Stimulated activated naive B cell treated with anti-CD40 and anti-IgM and Interleukin-4, amounts not matched to agents 10 μg/mL and 1 μg/mL and 100 μg/mL, for 72 hours (primary cell): ENCODE results near the gene PTPN4.

Experiments used
- ATAC-seq, 2 donors: fragments of 150-1000 bp; cut with Tn5 transposase; replicated peaks; 2 replicates each; pipeline ENCODE4 v1.10.0; 2021; ENCODE audit warnings: moderate library complexity in 1 of 2
- DNase-seq: peaks from one replicate; pipeline ENCODE4 v3.0.0; 2021
- H3K27ac Mint-ChIP-seq: one replicate; pipeline ENCODE4 v1.8.0; 2022; ENCODE audit warnings: mild to moderate bottlenecking, mixed read lengths
- H3K27me3 Mint-ChIP-seq, 2 donors: one replicate each; pipeline ENCODE4 v1.8.0; 2022; ENCODE audit warnings: mixed read lengths in 2 of 2
- H3K36me3 Mint-ChIP-seq, 2 donors: one replicate each; pipeline ENCODE4 v1.8.0; 2022; ENCODE audit warnings: mixed read lengths in 2 of 2, mild to moderate bottlenecking in 1 of 2
- H3K4me1 Mint-ChIP-seq, 2 donors: one replicate each; pipeline ENCODE4 v1.8.0; 2022; ENCODE audit warnings: mixed read lengths in 2 of 2, mild to moderate bottlenecking in 1 of 2
- H3K4me3 Mint-ChIP-seq, 2 donors: one replicate each; pipeline ENCODE4 v1.8.0; 2022; ENCODE audit warnings: mild to moderate bottlenecking in 2 of 2, mixed read lengths in 2 of 2, moderate library complexity in 1 of 2
- H3K9me3 Mint-ChIP-seq, 2 donors: one replicate each; pipeline ENCODE4 v1.8.0; 2022; ENCODE audit warnings: mixed read lengths in 2 of 2, mild to moderate bottlenecking in 1 of 2

Gene PTPN4

DNA sequence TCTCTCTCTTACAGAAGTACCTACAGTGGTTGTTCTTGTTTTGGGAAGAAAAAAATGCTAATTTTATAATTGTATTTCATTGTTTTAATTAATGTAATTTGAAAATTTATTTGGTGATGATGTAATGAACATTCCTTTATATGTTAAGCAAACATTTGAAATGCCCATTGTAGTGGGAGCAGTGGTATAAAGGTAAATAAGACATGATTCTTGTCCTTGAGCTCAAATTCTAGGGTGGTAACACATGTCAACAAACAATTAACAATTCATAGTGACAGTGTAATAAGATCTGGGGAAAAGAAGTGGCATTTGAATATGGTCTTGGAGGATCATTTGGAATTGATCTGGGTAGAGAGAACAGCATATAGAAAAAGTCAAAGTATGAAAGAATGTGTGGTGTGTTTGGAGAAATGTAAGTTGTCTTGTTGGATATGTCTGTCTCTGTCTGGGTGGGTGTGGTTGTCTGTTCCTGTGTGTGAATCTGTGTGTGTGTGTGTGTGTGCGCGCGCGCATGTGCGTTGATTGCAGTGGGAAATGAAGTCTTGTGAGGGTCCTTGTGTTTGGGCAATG, 5.8 kb downstream of the PTPN4 start:
- H3K27me3 Mint-ChIP-seq: no peaks in the 10 kb centered on the region
- H3K4me1 Mint-ChIP-seq: peaks cover 24 to 39% of the 10 kb centered on the region in 2 donors
- no peak overlapping the region for H3K27ac Mint-ChIP-seq
- peaks cover 0 to 2% of the 10 kb centered on the region in 2 donors for H3K9me3 Mint-ChIP-seq
- H3K4me3 Mint-ChIP-seq: no peak overlapping the region
- no peak for DNase-seq
- no peak for ATAC-seq
- peaks cover 4% of the 10 kb centered on the region in 2 donors for H3K36me3 Mint-ChIP-seq

DNA sequence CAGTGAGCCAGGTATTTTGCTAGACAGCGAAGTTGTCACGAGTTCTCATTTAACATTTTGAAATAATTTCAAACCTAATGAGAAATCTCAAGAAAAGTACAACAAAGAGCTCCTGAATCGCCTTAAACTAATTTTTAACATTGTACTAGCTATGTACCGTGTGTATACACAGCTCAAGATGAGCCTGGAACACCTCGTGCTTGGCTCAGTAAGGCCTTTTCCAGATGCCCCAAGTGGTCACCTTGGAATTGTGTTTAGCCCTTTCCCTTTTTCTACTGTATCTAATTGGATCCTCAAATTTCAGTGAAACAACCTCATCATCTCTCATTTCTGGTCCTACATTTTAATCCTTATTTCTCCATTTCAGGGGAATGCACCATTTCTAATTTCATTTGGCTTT, 7.2 kb downstream of the PTPN4 start:
- H3K9me3 Mint-ChIP-seq: peaks cover 0 to 2% of the 10 kb centered on the region in 2 donors
- no peak overlapping the region for H3K27ac Mint-ChIP-seq
- H3K36me3 Mint-ChIP-seq: peaks cover 7 to 9% of the 10 kb centered on the region in 2 donors
- ATAC-seq (no peak), DNase-seq (no peak)
- H3K4me1 Mint-ChIP-seq: peaks cover 23 to 36% of the 10 kb centered on the region in 2 donors
- H3K27me3 Mint-ChIP-seq: no peaks in the 10 kb centered on the region
- H3K4me3 Mint-ChIP-seq: no peak overlapping the region

DNA sequence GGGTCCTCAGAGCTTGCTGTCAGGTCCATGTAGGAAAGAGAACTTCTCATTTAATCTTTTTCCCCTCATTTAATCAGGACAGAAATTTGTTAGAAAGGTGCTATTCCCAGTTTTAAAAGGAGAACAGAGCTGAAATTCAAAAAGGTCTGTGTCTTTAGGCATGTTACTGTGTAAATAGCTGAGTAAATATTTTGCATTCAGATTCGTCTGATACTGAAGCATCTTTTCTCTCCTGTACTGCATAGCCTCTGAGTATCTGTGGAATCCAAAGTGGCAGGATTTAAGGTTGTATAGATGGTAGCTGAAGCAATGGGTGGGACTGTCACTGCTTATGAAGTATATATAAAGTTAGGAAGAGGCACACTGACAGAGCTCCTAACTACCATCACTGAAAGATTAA, 9.0 kb downstream of the PTPN4 start:
- H3K27me3 Mint-ChIP-seq: no peaks in the 10 kb centered on the region
- no peak for DNase-seq
- peaks cover 0 to 2% of the 10 kb centered on the region in 2 donors for H3K9me3 Mint-ChIP-seq
- no peak overlapping the region for H3K4me3 Mint-ChIP-seq
- H3K4me1 Mint-ChIP-seq: peaks cover 20 to 25% of the 10 kb centered on the region in 2 donors
- ATAC-seq: no peak
- H3K27ac Mint-ChIP-seq: no peak overlapping the region
- peaks cover 7 to 9% of the 10 kb centered on the region in 2 donors for H3K36me3 Mint-ChIP-seq

DNA sequence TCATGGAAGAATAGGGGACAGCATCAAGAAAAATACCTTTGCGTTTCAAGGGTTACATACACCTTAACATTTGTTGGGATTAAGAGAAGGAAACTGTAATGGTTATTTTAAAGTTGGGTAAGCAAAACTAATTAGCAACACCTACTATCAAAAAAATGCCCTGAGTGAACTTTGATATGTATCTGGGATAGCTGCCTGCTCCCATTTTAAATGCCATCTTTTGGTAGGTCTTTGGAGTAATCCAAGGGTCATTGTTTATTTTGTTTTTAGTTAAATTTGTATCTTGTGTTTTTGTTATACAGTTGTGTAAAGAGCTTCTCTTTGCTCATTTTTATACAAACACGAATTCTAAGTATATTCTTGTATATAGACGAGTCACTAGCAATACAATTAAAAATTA, 9.9 kb downstream of the PTPN4 start:
- ATAC-seq (no peak), DNase-seq (no peak)
- Mint-ChIP-seq H3K27ac (no peak overlapping the region), H3K4me1 (peaks cover 15 to 19% of the 10 kb centered on the region in 2 donors), H3K9me3 (peaks cover 0 to 2% of the 10 kb centered on the region in 2 donors), H3K27me3 (no peaks in the 10 kb centered on the region), H3K4me3 (no peak overlapping the region), H3K36me3 (peaks cover 7 to 9% of the 10 kb centered on the region in 2 donors)

DNA sequence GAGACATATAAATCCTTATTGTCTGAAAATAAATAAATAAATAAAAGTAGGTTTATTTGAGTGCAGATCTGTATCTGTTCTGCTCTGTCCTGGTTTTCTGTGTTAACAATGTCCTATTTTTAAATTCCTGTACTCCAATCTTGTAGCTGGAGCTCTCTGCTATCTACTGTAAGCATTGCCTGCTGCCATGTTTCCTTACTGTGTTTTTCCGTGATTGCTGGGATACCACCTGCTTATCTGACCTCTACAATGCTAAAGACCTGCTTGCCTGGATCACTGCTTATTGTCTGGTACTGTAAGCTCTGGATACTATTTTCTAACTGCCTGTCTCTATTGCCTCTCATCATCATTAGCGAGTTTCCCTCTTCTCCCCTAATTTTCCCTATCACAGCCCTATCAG, 11.6 kb downstream of the PTPN4 start:
- no peaks in the 10 kb centered on the region for H3K27me3 Mint-ChIP-seq
- ATAC-seq: no peak
- peaks cover 13 to 20% of the 10 kb centered on the region in 2 donors for H3K4me1 Mint-ChIP-seq
- H3K27ac Mint-ChIP-seq: no peak overlapping the region
- H3K9me3 Mint-ChIP-seq: no peaks in the 10 kb centered on the region
- peaks cover 5% of the 10 kb centered on the region in 2 donors for H3K36me3 Mint-ChIP-seq
- DNase-seq: no peak
- no peak overlapping the region for H3K4me3 Mint-ChIP-seq

DNA sequence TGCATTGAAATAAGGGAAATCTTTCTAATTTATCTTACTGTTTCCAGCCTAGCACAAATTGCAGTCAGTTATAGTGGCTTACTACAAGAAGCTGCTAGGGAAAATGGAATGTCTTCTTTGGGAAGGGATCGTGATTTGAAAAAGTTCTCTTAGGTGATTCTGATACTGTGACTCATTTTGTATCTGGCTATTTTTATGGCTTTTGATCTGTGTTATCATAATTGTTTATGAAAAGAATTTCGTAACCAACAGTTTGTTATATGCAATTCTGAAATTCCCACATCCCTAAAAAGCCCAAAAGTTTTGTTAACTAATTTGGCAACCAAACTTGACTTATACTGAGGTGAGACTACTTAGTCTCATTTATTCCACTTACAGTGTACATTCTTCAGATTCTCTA, 12.4 kb downstream of the PTPN4 start:
- Mint-ChIP-seq H3K4me1 (peaks cover 14 to 16% of the 10 kb centered on the region in 2 donors), H3K9me3 (no peaks in the 10 kb centered on the region), H3K27me3 (no peaks in the 10 kb centered on the region), H3K36me3 (peaks cover 5 to 10% of the 10 kb centered on the region in 2 donors), H3K27ac (no peak overlapping the region), H3K4me3 (no peak overlapping the region)
- DNase-seq (no peak), ATAC-seq (no peak)

DNA sequence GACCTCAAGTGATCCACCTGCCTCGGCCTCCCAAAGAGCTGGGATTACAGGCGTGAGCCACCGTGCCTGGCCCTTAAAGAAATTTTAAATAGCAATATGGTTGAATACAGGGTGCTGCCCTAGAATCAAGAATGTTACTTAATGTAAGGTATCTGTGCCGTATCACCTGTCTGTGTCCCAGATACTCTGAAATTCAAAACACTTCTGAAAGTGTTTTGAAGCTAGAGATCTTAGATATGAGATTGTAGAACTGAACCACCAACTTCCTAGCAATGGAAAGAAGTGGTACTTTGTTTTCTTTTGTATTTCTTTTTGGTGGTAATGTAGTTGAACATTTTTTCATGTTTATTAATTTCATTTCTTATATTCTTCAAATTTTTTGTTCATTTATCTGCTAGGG, 13.0 kb downstream of the PTPN4 start:
- no peak for DNase-seq
- ATAC-seq: no peak
- Mint-ChIP-seq H3K9me3 (no peaks in the 10 kb centered on the region), H3K27me3 (no peaks in the 10 kb centered on the region), H3K4me3 (no peak overlapping the region), H3K4me1 (peaks cover 14 to 16% of the 10 kb centered on the region in 2 donors), H3K27ac (no peak overlapping the region), H3K36me3 (peaks cover 5 to 11% of the 10 kb centered on the region in 2 donors)

DNA sequence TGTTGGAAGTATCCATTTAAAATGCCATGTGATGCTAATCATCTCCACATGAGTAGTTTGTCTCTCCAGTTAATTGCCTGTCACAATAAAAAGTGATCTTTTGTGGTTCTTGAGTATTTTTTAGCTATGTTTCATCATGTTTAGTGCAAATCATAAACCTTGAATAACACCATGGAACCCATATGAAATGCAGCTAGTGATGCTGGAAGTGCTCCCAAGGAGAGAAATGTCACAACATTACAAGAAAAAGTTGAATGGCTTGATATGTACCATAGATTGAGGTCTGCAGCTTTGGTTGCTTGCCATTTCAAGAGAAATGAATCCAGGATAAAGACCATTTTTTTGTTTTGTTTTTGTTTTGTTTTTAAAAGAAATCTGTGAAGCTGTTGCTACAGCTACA, 14.3 kb downstream of the PTPN4 start:
- Mint-ChIP-seq H3K9me3 (no peaks in the 10 kb centered on the region), H3K36me3 (peaks cover 5 to 11% of the 10 kb centered on the region in 2 donors), H3K4me1 (peaks cover 14 to 16% of the 10 kb centered on the region in 2 donors), H3K27ac (no peak overlapping the region), H3K27me3 (no peaks in the 10 kb centered on the region), H3K4me3 (no peak overlapping the region)
- no peak for DNase-seq
- ATAC-seq: no peak

DNA sequence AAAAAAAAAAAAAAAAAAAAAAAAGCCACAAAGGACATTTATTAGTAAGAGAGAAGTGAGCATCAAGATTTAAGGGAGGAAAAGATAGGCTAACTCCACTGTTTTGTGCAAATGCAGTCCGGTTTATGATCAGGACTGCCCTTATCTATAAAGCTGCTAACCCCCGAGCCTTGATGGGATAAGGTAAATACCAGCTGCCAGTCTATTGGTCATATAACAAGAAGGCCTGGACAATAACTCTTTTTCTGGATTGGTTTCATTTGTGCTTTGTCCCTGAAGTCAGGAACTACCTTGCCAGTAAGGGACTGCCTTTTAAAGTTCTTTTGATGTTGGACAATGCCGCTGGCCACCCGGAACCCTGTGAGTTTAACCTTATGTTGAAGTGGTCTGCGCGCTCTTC, 15.4 kb downstream of the PTPN4 start:
- Mint-ChIP-seq H3K4me1 (peaks cover 14 to 21% of the 10 kb centered on the region in 2 donors), H3K36me3 (peaks cover 5 to 11% of the 10 kb centered on the region in 2 donors), H3K27me3 (no peaks in the 10 kb centered on the region), H3K4me3 (no peak overlapping the region), H3K9me3 (no peaks in the 10 kb centered on the region), H3K27ac (no peak overlapping the region)
- ATAC-seq (no peak), DNase-seq (no peak)

DNA sequence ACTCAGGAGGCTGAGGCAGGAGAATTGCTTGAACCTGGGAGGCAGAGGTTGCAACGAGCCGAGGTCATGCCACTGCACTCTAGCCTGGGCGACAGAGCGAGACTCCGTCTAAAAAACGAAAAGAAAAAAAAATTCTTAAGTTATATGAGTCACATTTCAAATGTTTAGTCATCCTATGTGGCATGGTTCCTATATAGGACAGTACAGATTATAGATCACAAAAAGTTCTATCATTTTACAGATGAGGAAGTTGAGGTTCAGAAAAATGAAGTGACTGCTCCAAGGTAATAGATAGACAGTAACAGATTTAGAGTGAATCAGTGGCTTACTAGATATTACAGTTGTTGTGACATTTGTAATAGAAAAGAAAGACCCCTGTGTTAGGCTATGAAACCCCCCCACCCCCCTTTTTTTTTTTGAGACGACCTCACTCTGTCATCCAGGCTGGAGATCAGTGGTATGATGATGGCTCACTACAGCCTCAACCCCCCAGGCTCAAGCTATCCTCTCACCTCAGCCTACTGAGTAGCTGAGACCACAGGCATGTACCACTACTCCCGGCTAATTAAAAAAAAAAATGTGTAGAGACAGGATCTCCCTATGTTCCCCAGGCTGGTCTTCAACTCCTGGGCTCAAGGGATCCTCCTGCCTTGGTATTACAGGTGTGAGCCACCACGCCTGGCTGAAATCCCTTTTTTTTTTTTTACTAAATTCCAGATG, 22.7 kb downstream of the PTPN4 start:
- DNase-seq: no peak
- no peaks in the 10 kb centered on the region for H3K36me3 Mint-ChIP-seq
- ATAC-seq: peak; percentile 80 to 92
- H3K4me1 Mint-ChIP-seq: peaks cover 7 to 37% of the 10 kb centered on the region in 2 donors
- no peaks in the 10 kb centered on the region for H3K9me3 Mint-ChIP-seq
- no peak overlapping the region for H3K4me3 Mint-ChIP-seq
- no peaks in the 10 kb centered on the region for H3K27me3 Mint-ChIP-seq
- H3K27ac Mint-ChIP-seq: no peak overlapping the region

DNA sequence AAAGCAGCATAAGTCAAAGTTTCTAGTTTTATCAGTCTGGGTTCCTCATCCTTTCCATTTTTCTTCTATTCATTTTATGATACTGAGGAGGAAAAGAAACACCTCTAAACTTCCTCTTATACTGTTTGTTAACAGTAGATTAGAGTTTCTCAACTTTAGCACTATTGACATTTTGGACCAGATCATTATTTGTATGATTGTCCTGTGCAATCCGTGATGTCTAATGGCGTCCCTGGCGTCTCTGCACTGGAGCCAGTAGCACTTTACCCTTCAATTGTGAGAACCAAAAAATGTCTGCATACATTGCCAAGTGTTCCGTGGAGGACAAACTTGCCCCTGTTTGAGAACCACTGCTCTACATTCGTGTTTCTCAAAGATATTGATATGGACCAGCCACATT, 25.2 kb downstream of the PTPN4 start:
- ATAC-seq (no peak), DNase-seq (no peak)
- Mint-ChIP-seq H3K27ac (no peak overlapping the region), H3K9me3 (peaks cover 0 to 5% of the 10 kb centered on the region in 2 donors), H3K36me3 (peaks cover 3 to 6% of the 10 kb centered on the region in 2 donors), H3K27me3 (no peaks in the 10 kb centered on the region), H3K4me1 (peaks cover 10 to 34% of the 10 kb centered on the region in 2 donors), H3K4me3 (no peak overlapping the region)

DNA sequence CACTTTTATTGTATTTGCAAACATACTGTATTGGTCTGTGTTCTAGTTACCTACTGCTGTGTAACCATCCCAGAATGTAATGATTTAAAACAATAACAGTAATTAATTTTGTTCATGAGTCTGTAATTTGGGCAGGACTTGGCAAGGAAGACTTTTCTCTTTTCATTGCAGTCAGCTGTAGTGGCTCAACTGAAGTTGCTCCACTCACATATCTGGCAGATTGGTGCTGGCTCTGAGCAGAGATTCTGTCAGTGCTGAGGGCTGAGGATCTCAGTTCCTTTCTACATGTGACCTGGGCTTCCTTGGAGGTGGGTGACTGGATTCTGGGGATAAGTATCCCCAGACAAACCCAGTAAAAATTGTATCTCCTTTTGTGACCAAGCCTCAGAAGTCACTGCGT, 26.6 kb downstream of the PTPN4 start:
- no peak for ATAC-seq
- Mint-ChIP-seq H3K9me3 (peaks cover 0 to 5% of the 10 kb centered on the region in 2 donors), H3K27me3 (no peaks in the 10 kb centered on the region), H3K4me1 (peaks cover 6 to 30% of the 10 kb centered on the region in 2 donors), H3K27ac (no peak overlapping the region), H3K4me3 (no peak overlapping the region), H3K36me3 (peaks cover 3 to 18% of the 10 kb centered on the region in 2 donors)
- no peak for DNase-seq

DNA sequence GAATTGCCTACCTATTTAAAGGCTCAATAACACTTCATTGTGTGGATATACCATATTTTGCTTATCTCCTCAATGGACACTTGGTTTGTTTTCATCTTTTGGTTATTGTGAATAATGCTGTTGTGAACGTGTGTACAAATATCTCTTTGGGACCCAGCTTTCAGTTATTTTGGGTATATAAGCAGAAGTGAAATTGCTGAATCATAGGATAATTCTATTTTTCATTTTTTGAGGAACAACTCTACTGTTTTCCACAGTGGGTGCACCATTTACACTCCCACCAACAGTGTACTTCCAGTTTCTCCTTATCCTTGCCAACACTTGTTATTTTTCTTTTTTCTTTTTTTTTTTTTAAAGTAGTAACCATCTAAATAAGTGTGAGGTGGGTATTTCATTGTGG, 29.0 kb downstream of the PTPN4 start:
- Mint-ChIP-seq H3K27me3 (no peaks in the 10 kb centered on the region), H3K4me1 (peaks cover 7 to 18% of the 10 kb centered on the region in 2 donors), H3K4me3 (no peak overlapping the region), H3K9me3 (peaks cover 11 to 19% of the 10 kb centered on the region in 2 donors), H3K27ac (no peak overlapping the region), H3K36me3 (peaks cover 9 to 37% of the 10 kb centered on the region in 2 donors)
- no peak for ATAC-seq
- DNase-seq: no peak

DNA sequence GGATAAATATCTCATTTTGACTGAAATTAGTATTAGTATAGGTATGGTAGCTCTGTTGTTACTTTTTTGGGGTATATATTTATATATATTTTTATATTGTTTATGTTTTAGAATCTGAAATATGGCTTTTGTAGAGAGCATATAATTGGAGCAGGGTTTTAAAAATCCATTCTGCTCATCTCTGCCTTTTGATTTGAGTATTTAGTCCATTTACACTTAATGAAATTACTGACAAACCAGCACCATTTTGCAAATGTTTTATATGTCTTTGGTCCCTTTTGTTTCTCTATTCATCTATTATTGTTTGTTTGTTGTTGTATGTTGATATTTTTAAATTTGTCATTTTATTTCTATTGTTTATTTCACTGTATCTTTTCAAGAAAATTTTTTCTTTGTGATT, 30.7 kb downstream of the PTPN4 start:
- DNase-seq: no peak
- Mint-ChIP-seq H3K4me3 (no peak overlapping the region), H3K4me1 (peaks cover 5 to 13% of the 10 kb centered on the region in 2 donors), H3K36me3 (peaks cover 18 to 49% of the 10 kb centered on the region in 2 donors), H3K27ac (no peak overlapping the region), H3K9me3 (peaks cover 12 to 23% of the 10 kb centered on the region in 2 donors), H3K27me3 (no peaks in the 10 kb centered on the region)
- ATAC-seq: no peak

DNA sequence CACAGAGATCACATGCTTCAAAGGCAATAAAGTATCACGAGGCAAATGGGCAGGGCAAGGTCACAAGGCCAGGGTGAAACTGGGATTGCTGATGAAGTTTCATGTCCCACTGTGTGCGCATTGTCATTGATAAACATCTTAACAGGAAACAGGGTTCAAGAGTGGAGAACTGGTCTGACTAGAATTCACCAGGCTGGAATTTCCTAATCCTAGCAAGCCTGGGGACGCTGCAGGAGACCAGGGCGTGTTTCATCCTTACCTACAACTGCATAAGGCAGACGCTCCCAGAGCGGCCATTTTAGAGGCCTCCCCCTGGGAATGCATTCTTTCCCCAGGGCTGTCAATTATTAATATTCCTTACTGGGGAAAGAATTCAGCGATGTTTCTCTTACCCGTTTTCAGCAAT, 33.2 kb downstream of the PTPN4 start:
- Mint-ChIP-seq H3K27me3 (no peaks in the 10 kb centered on the region), H3K9me3 (peaks cover 12 to 23% of the 10 kb centered on the region in 2 donors), H3K27ac (no peak overlapping the region), H3K4me3 (no peak overlapping the region), H3K4me1 (peaks cover 0 to 8% of the 10 kb centered on the region in 2 donors), H3K36me3 (peaks cover 18 to 49% of the 10 kb centered on the region in 2 donors)
- DNase-seq (no peak), ATAC-seq (no peak)
